GM18868 (cell line): Measurements from ENCODE around the gene SKAP1.

Source experiments
- ATAC-seq: cut with Tn5 transposase; IDR thresholded peaks from one replicate; pipeline ENCODE4 v1.9.1; 2021; ENCODE audit warnings: mild to moderate bottlenecking, moderate library complexity; ENCODE audit not compliant: unreplicated experiment

SKAP1 gene

GRCh38 chr17:48125829-48126531 is 304.0 kb downstream of the SKAP1 start:
- ATAC-seq, result no peak

- no peak for ATAC-seq
Measured at GRCh38 chr17:48123776-48124388, 306.1 kb downstream of the SKAP1 start.

DNA sequence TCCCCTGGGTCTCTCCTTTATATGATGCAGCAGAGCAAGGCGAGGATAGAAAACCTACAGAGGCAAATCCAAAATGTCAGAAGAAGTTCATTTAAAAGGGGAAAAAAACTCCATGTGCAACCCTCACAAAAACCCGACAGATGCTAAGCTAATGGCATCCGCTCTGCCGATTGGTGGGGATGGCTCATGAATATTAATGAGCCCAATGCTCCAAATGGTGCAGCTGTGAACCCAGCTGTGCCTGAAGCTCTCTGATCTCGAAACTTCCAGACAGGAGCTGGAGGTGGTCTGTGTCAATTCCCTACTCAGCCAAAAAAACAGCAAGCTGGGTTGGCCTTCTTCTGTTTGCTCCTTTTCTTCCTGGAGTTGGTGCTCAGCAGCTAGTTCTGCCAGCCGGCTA is 306.9 kb downstream of the SKAP1 start:
- no peak for ATAC-seq

GRCh38 chr17:48122665-48123045 is 307.4 kb downstream of the SKAP1 start:
- ATAC-seq, result no peak

- no peak for ATAC-seq
Measured at GRCh38 chr17:48121923-48122664, 307.9 kb downstream of the SKAP1 start.

- peak; percentile 45 for ATAC-seq
Measured at GRCh38 chr17:48113201-48113676, 316.8 kb downstream of the SKAP1 start.

DNA sequence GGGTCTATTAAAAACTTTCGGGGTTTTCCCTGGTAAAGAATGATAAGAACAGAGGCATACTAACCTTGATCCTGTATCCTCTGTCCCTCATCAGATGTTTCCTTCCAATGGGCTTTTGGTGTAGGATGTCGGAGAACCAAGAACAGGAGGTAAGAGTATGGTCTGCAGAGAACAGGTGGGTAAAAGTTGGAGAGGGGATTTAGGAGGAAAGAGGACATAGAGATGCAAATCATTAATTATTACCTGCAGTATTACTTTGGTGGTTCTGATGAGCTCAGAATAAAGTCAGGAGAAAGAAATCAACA is 318.1 kb downstream of the SKAP1 start:
- no peak for ATAC-seq

GRCh38 chr17:48110761-48111160 is 319.3 kb downstream of the SKAP1 start:
- no peak for ATAC-seq

DNA sequence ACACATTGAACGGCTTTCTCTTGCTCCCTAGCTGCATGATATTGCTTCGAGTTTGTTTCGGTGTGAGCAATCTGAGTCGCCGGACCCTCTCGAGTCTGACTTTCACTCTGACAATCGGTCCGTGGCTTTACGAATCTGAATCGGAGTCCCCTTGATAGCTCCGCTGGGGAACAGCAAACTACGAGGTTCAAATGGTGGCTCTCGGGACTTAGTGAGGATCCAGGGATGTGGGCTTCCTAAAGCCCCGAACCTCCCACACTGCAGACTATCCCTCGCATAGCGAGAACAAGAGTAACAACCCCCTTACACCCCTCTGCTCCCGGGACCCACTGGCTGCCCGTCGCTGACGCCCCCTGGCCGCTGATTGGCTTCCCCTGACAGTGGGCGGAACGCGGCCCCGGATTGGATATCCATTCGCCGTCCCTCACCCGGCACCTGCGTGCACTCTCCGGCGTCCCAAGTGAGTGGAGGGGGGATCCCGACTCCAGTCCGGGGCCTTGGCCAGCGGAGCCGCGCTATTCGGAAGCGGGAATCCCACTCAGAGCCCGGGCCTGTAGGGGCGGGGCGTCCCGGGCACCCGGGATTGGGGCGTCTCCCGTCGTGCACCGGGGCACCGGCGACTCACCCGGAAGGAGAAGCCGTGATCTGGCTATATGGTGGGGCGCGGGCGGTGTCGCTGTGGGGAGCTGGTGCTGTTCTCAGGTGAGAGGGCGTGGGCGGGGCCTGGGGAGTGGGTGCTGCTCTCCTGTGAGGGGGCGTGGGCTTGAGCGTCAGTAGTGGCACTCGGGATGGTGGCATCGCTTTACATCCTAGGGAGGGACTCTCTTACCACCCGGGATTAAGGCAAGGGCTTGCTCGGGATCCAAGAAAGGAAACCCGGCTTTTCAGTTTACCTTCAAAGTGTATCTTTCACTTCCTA is 322.6 kb downstream of the SKAP1 start, which contains the start of gene SNX11:
Gene SNX11, plus strand, starts transcription at position 630 of the 919 bp plus-strand sequence. CDS start 4,278 bp downstream, outside the sequence.
- ATAC-seq, result peak; percentile 73

DNA sequence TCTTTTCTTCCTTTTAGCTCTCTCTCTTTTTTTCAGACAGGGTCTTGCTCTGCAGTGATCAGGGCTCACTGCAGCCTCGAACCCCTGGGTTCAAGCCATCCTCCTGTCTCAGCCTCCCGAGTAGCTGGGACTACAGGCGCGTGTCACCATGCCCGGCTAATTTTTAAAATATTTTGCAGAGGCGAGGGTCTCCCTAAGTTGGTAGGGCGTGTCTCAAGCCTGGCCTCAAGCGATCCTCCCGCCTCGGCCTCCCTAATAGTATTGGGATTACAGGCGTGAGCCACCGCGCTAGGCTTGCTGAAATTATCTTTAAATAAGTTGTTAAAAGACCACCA is 323.2 kb downstream of the SKAP1 start:
- ATAC-seq, result no peak

DNA sequence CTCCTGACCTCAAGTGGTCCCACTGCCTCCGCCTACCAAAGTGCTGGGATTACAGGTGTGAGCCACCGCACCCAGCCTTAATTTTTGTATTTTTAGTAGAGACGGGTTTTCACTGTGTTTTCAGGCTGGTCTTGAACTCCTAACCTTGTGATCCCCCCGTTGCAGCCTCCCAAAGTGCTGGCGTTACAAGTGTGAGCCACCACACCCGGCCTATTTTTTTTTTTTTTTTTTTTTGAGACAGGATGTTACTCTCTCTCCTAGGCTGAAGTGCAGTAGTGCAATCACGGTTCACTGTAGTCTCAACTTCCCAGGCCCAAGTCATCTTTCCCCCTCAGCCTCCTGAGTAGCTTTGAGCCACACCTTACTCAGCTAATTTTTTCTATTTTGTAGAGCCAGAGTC is 325.6 kb downstream of the SKAP1 start:
- ATAC-seq, result no peak

DNA sequence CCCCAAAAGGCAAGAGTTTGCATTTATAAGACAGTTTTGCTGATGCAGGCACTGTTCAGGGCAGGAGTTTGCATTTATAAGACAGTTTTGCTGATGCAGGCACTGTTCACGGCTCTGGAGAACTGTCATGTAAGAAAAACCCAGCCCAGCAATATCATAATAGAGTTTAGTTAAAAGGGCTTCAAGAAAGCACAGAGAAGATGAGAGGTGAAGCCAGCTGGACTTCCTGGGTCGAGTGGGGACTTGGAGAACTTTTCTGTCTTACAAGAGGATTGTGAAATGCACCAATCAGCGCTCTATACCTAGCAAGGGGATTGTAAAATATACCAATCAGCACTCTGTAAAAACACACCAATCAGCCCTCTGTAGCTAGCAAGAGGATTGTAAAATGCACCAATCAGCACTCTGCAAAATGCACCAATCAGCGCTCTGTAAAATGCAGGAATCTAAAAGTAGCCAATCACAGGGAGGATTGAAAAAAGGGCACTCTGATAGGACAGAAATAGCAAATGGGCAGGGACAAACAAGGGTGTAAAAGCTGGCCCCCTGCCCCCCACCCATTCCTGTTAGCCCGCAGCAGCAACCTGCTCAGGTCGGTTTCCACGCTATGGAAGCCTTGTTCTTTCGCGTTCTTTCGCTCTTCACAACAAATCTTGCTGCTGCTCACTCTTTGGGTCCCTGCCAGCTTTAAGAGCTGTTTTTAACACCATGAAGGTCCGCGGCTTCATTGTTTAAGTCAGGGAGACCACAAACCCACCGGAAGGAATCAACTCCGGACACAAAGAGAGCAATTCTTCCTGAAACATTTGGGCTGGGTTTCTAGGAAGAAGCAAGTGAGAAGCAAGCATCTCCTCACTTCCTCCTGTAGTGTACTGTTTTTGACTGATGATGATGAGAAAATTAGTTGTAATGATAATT is 327.0 kb downstream of the SKAP1 start:
- ATAC-seq, result no peak

DNA sequence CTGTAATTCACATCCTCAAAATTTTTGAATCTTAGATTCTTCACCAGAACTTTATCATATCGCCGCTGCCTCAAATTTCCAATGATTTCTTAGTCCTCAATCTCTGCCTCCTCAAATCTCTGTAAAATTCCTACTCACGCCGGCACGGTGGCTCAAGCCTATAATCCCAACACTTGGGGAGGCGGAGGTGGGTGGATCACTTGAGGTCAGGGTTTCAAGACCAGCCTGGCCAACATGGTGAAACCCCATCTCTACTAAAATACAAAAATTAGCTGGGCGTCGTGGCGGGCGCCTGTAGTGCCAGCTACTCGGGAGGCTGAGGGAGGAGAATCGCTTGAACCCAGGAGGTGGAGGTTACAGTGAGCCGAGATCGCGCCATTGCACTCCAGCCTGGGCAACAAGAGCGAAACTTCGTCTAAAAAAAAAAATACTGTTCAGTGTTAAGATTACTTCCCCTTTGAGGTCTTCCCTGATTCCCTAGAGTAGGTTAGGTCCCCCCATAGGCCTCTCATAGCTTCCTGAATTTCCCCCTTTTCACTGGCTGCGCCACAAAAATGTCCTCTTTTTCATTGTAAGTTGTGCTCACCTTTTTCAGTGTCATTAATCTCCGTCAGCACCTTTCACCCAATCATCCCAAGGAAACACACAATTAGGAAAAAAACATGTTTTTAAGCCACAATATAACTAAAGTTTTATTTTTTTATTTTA is 327.8 kb downstream of the SKAP1 start:
- no peak for ATAC-seq

DNA sequence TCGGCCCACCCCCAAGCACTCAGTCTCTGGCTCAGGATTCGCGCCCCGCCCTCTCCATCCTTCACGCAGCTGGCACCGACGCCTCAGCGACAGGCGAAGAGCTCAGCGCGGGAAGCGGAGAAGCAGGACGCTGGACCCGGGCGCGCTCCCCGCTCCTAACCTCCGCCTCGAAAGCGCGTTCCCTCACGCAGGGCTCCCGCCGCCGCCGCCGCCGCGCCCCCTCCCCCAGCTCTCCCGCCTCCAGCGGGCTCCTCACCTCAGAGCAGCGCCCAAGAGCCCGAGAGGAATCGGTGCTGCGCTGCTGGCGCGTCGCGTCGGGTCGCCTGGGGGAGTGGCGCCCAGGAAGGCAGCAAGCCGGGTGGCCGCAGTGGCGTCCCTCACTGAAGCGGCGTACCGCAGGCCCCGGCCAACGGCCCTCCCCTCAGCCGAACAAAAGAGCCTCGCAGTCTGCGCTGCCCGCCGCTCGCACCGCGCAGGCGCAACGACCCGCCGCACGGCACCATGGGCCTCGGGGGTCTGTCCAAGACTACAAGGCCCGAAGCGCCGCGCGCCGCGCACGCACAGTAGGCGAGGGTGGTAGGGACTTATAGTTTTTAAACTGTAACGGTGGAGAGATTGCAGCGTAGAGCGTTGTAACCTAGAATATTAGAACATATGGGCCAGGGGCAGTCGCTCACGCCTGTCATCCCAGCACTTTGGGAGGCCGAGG is 328.8 kb downstream of the SKAP1 start, which contains the start of gene CBX1:
Gene CBX1, minus strand, starts transcription at position 467 of the 709 bp plus-strand sequence. CDS start 24,474 bp downstream, outside the sequence.
- peak; percentile 89 for ATAC-seq

DNA sequence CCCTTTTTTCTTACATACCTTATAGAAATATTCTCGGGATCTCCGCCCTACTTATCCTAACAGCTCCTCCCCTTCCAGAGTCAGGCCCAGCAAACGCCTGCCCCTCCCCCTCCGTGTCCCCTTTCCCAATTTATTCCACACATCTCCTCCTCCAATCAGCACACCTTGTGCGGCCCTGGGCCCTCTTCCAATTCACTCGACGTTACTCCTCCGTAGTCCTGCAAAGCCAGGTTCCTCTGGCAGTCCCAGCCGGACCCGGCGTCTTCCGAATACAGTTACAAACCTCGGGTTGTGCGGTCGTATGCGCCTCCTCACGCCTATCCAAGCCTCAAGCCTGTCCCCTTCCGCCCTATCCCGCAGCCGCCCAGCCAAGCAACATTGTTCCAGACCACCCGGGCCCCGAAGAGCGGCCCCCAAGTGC is 329.4 kb downstream of the SKAP1 start:
- no peak for ATAC-seq

GRCh38 chr17:48100160-48100559 is 329.9 kb downstream of the SKAP1 start:
- ATAC-seq, result no peak

GRCh38 chr17:48095611-48096010 is 334.4 kb downstream of the SKAP1 start:
- ATAC-seq, result no peak

DNA sequence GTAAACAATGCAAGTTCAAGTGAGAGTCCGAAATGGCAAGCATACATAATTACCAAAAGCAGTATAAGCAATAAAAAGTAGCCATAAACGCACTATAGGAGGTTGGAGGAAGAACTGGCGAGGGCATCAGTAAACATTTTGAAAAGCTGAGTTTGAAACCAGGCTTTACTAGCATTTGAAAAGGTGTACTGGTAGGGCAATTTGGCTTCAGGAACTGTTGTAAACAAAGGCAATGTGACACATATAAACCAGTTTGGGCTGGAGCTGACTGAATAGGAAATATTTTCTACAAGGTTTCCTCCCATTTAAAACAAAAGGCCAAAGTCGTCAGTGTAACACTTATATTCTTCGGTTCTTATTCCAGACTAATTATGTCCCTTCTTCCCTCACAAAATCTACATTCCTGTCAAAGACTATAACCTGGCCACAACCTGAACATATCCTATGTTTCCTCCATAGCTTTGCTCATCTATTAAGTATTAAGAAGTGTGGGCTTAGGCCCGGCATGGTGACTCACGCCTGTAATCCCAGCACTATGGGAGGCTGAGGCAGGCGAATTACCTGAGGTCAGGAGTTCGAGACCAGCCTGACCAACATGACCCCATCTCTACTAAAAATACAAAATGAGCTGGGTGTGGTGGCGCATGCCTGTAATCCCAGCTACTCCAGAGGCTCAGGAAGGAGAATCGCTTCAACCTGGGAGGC is 336.5 kb downstream of the SKAP1 start:
- ATAC-seq, result no peak
